NCI-H1417 (cell line): ENCODE measurements around the gene DCUN1D5.
"Not testable (repeated sequence)": the region's sequence is repeated elsewhere in the genome, so short reads cannot be mapped to it uniquely, and the experiment has no call there.

Experiments
- DNase-seq, 3 experiments: peaks; one replicate each; lab custom pipeline; 2025; lab: John Stamatoyannopoulos, UW

Gene DCUN1D5

GRCh38 chr11:103055221-103055890 lies 36.6 kb downstream of the DCUN1D5 start:
- peak; percentile 13 to 73 (median 51) for DNase-seq

DNA sequence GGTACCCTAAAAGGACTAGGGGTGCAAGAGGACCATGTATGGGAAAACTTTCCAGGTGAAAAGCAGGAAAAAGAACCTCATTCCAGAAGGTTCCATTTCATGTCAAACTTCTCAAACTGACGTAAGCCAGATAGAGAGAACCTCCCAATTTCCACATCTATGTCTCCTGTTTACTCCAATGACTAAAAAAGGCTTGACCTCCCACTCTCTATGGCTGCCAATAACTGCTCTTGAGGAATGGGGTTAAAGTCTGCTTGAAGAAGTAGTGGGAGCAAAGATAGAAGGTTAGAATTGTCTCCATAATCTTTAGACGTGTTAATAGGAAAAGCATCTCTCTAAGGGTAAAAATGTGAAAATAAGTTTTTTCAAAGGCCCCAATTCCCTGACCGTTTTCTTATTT lies 38.0 kb downstream of the DCUN1D5 start:
- no peak for DNase-seq

DNA sequence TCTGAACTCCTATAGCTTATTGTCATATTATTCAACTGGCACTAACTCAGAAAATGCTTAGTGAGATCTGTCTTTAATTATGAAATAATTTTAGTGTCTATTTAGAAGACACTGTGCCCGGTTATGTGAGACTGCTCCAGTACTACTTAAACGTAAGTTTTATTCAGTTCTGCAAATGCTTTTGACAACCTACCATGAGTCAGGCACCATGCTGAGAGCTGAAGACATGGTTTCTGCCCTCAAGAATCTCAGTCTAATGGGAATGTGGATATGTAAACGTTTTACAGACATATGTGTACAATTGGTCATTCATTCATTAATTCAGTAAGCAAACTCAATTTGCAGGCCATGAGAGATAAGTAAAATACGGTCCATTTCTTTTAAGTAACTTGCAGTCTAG lies 40.0 kb downstream of the DCUN1D5 start:
- DNase-seq, result no peak

DNA sequence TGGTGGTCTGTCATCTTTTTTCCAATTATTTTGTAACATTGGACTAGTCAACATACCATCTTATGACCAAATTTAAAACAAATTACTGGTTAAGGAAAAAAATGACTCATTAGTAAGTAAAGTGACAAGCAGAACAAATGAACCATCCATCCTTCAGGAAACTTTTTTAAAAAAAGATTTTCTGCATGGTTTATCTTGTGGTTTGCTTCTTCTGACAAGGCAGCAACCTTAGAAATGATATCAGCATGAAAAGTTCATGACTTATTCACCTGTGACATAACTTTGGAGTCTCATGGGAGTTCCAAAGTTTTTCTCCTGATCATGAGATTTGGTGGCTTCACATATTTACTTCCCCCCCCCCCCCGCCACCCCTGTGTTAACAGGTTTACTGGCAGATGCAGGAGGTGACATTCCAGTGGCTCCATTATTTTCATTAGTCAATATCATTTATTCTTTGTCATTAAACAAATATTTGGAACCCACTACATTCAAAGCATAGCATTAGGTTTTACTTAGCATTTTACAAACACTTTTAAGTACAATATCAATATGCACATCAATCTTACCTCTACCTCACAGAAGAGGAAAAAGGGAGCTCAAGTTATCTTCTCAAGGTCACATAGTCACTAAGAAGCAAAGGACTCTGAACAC lies 40.7 kb downstream of the DCUN1D5 start:
- DNase-seq, result no peak

GRCh38 chr11:103050351-103050750 lies 41.6 kb downstream of the DCUN1D5 start:
- no peak for DNase-seq

DNA sequence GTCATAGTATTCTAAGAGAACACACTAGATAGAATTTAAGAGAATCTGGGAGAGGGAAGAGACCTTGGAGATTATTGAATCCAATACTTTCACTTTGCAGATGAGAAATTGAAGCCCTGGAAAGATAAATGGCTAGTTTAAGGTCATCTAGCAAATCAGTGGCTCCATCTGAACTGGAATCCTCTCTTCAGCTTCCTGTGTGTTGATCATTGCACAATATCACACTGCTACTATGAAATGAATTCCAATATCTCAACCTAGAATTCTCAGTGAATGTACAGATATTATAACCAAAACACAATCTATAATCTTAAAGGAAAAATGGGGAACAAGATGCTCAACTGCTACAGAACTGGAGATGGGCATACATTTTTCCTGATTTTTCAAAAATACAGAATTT lies 44.1 kb downstream of the DCUN1D5 start:
- DNase-seq, result no peak

- DNase-seq, result no peak
Measured at GRCh38 chr11:103043826-103044678, 47.9 kb downstream of the DCUN1D5 start.

DNA sequence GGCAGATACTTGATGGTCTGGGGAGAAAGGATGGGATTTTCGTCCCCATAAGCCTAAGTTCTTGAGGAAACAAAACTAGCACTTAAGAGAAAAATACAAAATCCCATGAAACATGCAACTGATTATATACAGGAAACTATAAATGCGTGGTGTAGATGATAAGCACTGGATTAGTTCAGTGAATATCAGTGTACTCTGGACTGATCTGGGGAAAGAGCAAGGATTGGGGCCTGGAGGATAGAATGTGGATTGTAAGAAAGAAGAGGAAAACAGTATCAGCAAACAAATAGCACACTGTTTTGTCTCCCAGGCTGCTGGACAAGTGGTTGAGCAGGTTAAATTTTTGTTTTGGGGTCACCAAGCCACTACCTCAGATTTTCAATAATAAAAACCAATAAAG lies 49.8 kb downstream of the DCUN1D5 start:
- DNase-seq, result no peak

DNA sequence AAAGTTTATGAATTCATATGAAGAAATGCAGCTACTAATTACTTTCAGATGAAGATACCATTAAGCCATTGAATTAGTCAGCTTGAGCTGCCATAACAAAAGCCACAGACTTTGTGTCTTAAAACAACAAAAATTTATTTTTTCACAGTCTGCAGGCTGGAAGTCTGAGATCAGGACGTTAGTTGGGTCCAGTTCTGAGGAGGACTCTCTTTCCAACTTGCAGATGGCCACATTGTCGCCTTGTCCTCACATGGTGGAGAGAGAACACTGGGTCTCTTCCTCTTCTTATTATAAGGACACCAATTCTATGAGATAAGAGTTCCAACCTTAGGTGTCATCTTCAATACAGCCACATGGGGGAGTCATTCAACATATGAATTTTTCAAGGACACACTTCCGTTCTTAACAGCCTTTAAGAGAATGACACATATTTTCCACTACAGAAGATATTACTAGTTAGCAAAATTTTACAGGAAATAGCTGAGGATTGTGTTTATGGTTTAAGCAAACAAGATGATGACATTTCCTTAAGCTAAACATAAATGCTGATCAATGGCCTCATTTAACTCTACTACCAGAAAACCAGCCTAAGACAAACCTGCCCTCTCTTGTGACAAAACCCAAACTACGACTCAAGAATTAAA lies 56.0 kb downstream of the DCUN1D5 start:
- DNase-seq, result peak; percentile 28 to 79 (median 46)

DNA sequence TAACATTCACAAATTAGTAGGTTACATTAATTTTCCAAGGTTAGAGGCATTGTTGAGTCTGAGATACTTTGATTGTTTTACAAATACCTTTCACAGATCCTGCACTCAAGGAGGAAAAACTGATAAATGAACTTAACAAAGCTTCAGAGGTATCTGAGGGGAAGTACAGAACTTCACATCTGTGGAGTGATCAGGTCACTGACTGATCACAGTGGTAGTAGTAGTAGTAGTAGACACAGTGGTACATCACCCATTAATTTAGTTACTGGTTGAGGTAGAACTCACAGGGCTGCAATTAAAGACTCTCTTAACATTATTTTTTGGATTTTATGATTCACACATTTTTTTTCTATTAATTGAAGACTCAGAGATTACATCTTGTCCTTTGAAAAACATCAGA lies 56.7 kb downstream of the DCUN1D5 start:
- no peak for DNase-seq

DNA sequence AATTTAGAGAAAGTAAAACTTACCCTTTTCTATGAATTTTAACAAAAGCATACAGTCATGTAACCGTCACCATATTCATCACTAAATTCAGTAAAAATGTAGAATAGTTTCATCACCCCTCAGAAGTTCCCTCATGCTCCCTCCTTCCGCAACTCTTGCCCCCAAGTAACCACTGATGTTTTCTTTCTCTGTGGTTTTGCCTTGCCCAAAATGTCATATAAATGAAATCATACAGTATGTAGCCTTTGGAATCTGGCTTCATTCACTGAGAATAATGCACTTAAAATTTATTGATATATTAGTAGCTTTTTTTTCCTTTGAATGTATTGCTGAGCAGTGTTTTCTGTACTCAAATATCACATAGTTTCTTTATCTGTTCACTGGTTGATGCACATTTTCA lies 60.1 kb downstream of the DCUN1D5 start:
- no peak for DNase-seq

- peak in 1 of 3 experiments; percentile 34 for DNase-seq
Measured at GRCh38 chr11:103029401-103029800, 62.6 kb downstream of the DCUN1D5 start.

DNA sequence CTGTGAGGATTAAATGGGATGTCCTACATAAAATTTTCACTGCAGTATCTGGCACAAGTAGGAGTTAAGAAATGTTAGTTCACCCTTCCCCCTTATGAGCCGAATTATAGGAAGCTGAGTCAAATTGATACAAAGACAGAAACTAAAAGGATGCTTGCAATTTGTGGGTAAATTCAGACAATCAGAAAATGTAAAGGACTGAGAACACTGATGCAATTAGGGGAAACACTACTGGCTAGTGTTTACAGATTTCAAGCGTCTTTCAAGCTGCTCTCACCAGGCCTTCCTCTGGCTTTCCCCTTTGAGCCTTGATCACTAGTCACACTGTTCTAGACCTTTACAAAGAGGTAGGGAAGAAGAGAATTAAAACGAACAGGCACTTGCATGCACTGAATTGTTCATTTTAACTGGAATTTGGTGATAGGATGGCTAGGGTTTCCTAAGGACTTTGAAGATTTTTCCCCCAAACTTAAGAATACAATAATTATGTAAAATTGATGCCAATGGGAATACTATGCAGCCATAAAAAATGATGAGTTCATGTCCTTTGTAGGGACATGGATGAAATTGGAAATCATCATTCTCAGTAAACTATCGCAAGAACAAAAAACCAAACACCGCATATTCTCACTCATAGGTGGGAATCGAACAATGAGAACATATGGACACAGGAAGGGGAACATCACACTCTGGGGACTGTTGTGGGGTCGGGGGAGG lies 63.5 kb downstream of the DCUN1D5 start:
- DNase-seq, result not testable (repeated sequence)

DNA sequence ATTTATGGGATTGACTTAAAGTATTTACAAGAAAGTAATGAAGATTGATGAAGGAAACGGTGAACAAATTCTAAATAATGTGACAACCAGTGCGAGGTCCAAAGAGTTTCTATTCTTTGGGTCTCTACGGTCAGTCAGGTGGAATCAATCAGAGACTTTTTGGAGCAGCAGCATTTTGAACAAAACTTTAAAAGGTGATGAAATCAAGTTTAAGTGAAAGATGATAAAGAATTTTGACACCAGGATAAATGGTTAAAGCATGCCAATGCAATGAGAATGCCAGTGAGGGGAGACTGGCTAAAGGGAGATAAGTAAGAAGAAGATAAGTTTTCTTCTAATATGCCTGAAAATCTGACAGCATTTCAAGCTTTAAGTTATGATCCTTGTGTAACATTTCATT lies 67.9 kb downstream of the DCUN1D5 start:
- DNase-seq, result no peak

DNA sequence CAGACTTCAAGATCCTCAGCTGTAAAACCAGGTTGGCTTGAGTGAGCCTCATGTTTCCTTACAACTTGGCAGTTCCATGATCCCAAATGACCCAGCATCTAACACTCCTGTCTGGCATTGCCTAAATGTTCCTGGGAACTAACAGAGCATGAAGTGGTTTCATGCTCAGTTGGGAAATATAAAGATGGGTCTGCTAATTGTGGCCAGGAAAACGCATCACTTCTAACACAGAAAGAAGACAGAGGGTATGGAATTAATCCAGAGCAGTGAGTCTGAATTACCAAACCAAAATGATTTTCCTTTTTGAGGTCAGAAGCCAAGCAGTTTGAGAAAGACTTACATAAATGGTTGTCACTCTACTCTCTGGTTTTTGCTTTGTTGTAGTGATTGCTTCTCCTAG lies 75.9 kb downstream of the DCUN1D5 start:
- peak in 1 of 3 experiments; percentile 45 for DNase-seq

- no peak for DNase-seq
Measured at GRCh38 chr11:103013421-103013820, 78.5 kb downstream of the DCUN1D5 start.
